GF-D8 (cell line): ENCODE results near the gene RASAL3.
A peak's percentile ranks its signal among the peaks of the same experiment; 100 is the strongest.
"Not testable (repeated sequence)": the region's sequence is repeated elsewhere in the genome, so short reads cannot be mapped to it uniquely, and the experiment has no call there.

Experiments used
- DNase-seq: peaks from one replicate; lab custom pipeline; 2025; lab: John Stamatoyannopoulos, UW

RASAL3 gene

DNA sequence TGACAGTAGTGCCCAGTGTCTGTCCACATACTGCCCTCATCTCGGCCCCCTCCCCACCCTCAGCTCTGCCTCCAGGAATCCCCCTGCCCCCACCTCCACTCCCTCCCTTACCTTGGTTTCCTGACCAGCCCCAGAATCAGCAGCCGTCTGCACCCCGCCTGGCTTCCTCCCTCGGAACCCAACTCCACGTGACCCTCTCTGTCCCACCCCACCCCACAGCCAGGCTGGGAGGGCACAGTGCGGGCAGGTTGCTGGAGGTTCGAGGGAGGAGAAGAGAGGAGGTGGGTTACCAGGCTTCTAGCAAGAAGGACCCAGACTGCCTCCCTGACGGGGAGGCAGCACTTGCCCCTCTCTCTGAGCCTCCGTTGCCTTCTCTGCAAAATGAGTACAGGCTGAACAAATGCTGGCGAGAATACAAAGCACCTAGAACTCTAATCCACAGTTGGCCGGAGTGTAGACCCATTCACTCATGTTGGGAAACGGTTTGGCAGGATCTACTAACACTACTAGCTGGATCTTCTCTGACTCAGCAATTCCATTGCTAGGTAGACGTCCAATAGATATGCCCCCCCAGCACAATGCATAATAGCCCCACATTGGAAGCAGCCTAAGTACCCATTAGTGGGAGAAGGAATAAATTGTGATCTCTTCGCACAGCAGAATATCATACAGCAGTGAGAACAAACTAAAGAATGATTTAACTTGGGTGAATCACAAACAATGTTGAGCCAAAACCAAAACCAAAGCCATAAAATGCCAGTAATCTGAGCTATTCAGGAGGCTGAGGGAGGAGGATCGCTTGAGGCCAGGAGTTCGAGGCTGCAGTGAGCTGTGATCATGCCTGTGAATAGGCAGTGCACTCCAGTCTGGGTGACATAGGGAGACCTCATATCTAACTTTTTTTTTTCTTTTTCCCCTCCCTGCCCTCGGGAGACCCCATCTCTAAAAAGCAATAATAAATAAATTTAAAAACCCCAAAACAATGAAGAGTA is at the start of gene RASAL3:
Gene RASAL3 (minus strand): TSS at position 151 of the 992 bp plus-strand sequence. CDS start 186 bp downstream, outside the sequence.
- peak; percentile 45 for DNase-seq

DNA sequence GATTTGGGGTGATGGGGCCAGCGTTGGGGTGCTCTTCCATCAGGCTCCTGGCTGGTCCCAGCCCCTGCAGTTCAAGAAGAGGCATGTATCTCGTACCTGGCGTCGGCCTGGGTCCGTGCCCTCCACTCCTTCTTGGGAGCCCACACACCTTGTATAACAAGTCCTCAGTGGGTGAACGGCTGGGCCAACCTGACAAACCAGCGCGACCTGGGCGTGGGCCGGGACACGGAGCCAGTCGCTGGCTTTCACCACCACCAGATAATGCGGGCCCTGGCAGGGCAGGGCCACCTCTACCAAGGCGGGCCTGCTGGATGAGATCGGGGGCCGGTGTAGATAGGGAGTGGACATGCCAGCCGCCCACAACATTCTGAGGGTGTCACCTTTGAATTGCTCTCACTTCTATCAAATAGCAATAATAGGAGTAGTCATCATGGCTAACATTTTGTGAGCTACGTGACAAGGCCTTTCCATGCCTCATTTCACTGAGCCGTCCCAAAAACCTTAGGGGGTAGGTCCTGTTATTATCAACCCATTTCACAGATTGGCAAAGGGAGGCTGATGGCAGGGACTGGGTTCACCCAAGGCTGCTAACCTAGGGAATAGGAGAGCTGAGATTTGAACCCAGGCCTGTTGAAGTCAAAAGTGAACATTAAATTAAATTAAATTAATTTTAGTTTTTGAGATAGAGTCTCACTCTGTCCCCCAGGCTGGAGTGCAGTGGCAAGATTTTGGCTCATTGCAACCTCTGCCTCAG is 47.5 kb upstream of the RASAL3 start:
- DNase-seq: no peak

DNA sequence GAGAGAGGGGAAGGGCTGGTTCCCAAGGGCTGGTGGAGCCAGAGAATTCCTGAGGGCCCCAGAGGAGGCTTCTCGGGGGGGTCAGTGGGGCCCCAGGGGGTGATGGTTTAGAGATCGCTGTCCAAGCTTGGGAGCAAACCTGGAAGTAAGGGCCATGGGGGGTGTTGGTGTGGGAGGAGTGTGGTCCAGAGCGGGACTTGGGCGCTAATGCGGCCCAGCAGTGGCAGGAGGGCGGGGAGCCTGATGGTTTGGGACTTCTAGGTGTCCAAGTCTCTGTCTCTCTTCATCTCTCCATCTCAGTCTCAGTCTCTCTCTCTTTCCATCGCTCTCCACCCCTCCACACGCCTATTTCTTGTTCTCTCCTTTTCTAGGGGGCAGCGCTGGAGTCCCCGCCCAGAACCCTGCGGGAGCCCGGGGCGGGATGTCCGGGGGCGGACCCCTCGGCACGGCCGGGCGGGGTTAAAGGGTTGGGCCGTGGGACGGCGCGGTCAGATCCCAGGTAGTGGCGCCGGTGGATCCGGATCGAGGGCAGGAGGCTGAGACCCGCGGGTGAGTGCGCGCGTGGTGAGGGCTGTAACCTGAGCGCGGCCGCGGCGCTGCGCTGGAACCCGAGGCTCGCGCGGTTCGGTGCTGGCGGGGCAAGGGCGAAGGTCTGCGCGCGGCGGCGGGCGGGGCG is 43.8 kb upstream of the RASAL3 start, which contains the start of gene CYP4F22:
Gene CYP4F22 (plus strand): TSS at position 491 of the 676 bp plus-strand sequence. CDS start 16,812 bp downstream, outside the sequence.
- no peak for DNase-seq

DNA sequence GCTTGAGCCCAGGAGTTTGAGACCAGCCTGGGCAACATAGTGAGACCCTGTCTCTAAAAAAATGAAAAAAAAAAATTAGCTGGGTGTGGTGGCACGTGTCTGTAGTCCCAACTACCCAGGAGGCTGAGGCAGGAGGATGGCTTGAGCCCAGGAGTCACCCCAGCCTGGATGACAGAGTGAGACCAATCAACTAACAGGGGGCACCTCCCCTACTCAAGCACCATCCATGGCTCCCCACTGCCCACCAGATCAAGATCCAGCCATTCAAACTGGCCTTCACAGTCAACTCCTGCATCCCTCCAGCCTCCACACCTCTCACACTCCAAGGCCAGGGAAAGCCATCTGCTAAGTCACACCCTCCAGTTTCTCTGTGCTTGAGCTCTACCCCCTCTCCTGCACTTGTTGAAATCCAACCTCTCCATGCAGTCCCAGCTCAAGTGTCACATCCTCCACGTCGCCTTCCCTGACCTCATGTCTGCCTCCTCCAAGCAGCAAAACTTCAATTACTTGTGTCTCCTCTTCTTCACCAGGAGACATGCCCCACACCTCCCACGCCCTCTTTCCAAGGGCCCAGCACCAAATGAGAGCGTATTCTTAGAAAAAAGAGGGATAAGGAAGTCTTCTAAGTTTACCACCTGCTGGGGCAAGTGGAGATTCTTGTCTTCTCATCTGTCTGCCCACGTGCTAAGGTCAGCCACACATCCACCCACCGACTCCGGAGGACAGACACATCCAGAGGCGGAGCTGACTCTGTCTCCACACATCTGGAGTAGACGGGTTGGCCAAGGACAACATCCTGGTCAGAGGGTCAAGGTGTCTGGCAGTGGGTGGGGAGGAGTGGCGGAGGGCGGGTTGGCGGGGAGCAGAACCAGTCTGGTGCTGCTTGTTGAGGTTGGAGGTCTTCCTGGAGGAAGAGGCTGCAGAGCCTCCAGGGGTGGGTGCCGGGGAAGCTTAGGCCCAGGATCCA is 43.0 kb upstream of the RASAL3 start:
- no peak for DNase-seq

DNA sequence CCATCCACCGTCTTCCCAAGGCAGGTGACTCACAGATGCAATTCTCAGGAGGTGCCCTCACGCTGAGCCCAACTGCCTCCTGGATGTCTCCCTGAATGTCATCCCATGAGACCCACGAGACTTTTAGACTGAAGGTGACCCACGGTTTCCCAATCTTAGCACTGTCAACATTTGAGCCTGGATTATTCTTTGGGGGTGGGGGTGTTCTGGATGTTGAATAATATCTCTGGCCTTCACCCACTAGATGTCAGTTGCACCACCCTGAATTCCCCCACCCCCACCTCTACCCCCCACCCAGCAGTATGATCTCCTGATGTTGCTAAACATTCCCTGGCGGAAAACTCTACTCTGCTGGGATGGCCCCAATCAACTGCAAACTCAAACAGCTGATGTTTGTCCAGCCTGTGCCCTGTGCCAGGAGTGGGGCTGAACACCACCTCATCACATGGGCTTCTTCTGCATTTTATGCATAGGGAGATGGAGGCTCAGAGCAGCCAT is 41.8 kb upstream of the RASAL3 start:
- no peak for DNase-seq

DNA sequence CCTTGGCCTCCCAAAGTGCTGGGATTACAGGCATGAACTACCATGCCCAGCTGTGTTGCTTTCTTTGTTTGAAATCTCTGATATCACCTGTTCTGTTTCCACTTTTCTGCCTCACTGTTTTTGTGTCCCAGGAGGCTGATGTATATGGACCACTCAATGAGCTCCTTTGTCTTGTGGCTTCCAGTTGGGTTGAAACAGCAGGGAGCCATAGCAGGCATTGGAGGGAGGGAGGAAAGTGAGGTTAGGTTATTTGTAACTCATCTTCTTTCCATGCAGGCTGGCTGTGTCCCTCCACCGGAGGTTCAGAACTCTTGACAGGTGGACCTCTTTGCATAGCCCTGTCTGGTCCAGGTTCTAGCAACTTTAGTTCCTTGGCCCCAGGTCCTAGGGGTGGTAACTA is 37.9 kb upstream of the RASAL3 start:
- DNase-seq: no peak

DNA sequence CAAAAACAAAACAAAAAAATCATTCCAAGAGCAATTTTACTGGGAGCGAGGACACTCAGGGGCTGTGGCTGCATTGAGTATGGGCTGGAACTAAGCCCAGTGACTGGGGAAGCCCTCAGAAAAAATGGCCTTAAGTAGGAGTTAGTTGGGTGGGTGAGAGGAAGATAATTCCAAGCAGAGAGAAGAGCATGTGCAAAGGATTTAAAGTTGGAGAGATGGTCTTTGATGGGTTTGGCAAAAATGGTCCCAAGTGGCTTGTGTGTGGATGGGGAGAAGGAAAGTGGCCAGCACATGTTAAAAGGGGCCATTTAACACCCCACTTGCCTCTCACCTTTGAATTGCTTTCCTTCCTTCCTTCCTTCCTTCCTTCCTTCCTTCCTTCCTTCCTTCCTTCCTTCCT is 37.3 kb upstream of the RASAL3 start:
- no peak for DNase-seq

DNA sequence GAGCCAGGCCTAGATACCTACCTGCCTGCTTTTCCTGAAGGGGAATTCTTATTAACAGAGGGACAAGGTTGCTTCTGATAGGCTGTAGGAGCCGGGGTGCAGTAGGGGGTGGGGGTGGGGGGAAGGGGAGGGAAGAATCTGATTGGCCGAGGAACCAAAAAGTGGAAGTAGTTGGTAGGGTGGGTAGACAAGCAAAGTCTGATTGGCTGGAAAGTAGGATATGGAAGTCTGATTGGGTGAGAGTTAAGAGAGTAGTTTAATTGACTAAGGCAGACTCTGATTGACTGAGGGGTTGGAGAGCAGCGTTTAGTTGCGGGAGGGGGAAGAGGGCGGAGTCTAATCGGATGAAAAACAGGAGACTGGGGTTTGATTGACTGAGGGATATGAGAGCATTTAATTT is 34.6 kb upstream of the RASAL3 start:
- DNase-seq: no peak

DNA sequence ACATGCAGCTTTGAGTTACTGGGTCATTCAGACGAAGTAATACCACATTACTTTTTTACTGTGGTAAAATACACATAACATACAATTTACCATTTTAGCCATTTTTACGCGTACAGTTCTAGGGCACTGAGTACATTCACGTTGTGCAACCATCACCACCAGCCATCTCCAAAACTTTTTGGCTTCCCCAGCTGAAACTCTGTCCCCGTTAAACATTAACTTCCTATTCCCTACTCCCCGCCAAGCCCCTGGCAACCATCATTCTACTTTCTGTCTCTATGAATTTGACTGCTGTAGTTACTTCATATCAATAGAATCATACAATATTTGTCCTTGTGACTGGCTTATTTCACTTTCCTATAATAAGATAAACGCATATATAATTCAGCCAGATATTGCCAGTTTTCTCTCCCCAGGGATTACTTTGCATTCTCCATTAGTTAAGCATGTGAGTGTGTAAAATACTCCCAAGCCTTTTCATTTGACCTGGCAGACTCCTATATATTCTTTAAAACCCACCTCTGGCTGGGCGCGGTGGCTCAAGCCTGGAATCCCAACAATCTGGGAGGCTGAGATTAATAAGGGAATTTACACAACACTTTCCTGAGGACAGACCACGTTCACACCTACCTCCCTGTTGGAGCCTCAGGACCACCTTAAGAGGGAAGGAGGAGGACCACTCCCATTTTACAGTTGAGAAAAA is 34.0 kb upstream of the RASAL3 start:
- DNase-seq: no peak

DNA sequence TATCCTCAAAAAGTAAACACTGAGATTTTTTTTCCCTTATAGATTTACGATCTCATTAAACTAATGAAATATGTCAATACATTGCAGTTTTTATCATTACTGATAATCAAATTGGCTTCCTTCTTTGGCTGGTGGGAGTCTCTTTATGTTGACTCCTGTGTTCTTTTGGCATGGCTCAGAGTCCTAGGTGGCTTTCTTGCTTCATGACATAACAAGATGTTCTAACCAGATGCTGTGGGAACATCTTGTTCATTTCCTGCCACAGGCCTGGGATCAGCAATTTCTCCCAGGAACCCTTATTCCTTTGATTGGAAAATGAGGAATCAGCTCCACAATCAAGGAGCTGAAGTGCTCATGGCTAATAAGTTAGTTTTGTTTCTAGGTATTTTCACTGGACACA is 30.8 kb upstream of the RASAL3 start:
- no peak for DNase-seq

DNA sequence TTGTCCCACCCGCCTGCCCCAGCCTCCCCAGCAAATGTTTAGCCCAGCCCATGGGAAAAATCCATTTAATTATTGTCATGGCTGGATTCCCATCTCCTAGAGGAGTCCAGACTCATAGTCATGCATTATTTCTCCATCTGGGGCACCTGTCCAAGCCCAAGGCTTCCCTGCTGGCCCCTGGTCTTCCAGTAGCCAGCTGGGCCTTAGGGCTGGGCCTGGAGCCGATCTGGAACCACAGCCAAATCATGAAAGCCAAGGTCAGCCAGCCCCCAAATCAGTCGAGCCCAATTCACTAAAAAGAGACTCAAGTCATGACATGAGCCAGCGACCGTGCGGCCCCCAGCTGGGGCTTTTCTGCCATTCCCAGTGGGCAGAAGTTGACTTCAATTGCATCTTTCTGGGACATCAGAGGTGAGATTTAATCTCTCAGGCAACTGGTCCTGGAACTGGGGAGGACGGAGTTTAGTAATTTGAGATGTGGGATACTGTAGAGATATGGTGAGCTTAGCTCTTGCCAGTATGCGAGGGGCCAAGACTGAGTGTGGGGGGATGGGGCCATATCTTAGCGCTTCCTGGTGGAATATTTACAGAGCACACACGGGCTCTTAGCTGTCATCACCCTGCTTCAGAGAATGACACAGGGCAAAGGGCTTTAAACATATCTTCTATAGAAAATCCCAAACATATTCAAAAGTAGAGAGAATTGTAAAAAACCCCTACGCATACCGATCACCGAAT is 24.3 kb upstream of the RASAL3 start:
- DNase-seq: no peak

DNA sequence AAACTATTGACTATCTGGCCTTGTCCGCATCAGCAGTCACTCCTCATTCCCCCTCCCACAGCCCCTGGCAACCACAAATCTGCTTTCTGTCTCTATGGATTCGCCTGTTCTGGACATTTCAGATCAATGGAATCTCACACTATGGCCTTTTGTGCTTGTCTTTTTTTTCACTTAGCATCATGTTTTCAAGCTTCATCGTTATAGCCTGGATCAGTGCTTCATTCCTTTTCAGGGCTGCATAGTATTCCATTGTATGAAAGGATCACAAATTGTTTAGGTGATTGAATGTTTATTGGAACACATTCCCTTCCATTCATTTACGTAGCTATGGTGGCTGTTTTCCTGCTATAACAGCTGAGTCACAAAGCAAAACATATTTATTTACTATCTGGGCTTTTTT is 22.7 kb upstream of the RASAL3 start:
- no peak for DNase-seq

DNA sequence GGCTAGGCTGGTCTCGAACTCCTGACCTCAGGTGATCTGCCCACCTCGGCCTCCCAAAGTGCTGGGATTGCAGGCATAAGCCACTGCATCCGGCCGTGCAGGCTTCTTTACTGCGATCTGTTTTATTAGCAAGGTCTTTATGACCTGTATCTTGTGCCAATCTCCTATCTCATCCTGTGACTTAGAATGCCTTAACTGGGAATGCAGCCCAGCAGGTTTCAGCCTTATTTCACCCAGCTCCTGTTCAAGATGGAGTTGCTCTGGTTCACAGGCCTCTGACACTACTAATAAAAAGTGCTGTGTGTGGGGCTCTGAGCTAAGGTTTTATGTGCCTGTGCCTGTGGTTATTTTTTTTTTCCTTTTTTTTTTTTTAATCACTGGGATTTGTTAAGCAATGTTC is 21.4 kb upstream of the RASAL3 start:
- DNase-seq: not testable (repeated sequence)

DNA sequence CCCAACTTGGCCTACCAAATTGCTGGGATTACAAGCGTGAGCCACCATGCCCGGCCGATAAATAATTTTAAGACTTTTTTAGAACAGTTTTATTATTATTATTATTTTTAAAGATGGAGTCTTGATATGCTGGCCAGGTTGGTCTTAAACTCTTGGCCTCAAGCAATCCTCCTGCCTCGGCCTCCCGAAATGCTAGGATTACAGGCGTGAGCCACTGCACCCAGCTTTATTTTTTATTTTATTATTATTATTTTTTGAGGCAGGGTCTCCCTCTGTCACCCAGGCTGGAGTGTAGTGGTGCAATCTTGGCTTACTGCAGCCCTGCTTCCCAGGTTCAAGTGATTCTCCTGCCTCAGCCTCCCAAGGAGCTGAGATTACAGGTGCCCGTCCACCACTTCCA is 16.7 kb upstream of the RASAL3 start:
- DNase-seq: not testable (repeated sequence)

DNA sequence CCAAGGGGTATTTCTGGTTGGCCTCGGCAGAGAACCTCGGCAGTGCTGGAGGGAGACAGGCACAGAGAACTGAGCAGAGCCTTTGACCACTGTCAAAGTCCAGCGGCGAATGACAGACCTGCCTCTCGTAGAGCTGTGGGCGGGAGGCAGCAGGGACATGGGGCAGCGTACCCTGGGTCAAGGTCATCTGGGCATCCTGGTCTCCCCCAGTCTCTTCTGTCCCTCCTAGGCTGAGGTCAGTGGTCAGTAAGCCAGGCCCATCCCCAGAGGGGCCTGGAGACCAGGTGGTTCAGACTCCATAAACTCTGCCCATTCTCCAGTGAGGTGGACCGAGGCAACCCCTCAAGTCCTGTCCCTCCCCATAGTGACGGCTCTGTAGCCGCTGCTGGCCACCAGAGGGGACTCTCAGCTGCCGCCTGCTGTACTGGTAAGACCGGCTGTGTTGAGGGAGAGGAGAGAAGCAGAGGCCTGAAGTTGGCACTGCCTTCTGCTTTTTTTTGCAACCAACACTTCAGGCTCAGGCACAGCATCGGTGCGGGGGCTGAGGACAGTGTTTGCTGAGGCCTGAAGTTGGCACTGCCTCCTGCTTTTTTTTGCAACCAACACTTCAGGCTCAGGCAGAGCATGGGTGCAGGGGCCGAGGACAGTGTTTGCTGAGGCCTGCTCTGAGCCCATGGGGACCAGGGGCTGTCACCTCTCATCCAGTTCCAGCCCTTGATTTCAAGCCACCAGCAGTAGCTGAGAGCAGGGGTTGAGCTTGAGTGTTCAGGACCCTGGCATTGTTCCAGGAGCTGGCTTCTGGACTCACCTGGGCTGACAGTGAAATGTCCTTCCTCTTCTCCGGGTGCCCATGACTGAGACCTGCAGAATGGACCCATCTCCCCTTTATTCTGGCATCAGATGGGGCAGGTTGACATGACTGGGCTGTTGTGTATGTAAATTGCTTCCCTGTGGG is 15.3 kb upstream of the RASAL3 start, which contains the start of gene PGLYRP2:
Gene PGLYRP2 (minus strand): TSS at position 111 of the 955 bp plus-strand sequence. CDS start 130 bp downstream, outside the sequence.
- peak; percentile 59 for DNase-seq

DNA sequence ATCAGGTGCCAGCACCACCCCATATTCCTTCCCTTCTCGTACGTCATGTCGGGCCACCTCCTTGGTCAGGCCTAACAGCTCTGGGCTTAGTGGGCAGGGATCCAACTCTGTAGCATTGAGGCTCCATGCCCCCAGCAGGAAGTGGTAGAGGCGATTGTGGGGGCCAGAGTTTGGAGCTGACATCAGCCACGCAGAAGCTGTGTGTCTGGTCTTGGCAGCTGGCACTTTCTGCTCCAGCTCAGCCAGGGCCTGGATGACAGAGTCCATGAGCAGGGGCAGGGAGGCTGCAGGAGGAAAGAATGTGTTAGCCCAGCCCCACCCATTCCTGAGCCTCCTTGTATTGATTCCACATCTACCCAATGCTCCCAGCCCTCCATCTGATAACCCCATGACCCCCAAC is 12.0 kb upstream of the RASAL3 start:
- DNase-seq: no peak

DNA sequence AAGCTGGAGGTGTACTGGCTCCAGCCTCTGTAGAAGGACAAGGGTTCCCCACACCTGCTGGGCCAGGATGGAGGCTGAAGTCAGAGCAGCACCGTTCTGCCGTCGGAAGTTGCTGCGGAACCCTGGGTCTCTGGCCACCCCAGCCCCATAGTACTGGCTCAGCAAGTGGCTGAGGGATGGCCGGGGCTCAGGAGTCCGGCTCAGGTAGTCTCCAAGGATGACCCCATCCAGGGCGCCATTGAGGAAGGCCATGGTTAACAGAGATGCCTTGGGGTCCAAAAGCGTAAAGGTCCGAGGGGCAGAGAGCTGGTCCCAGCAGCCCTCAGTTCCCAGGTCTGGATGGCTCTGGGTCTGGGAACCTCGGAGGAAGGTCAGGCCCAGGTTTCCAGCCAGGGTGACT is 11.3 kb upstream of the RASAL3 start:
- DNase-seq: no peak

DNA sequence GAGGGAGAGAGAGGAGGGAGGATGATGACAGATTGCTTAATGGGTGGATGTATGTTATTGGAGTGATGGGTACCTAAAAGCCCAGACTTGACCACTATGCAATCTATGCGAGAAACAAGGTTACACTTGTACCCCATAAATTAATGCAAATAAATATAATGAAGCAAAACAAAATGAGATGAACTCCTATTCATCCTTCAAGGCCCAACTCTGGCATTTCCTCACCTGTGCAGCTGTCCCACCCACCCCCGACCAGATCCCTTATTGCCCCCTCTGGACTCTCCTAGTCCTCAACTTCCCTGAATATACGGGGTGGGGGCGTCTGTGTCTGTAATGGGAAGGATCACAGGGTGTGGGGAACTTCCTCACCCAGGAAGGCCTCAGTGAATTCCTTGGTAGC is 10.8 kb upstream of the RASAL3 start:
- no peak for DNase-seq
